ENCODE measurements around the gene SGCG. TPM values are rescaled to one million over a fixed set of nuclear protein-coding genes. Genes with fewer than 3 reads are reported as not detected.
"Not testable (repeated sequence)": the region's sequence is repeated elsewhere in the genome, so short reads cannot be mapped to it uniquely, and the experiment has no call there.

Gene SGCG, protein sequence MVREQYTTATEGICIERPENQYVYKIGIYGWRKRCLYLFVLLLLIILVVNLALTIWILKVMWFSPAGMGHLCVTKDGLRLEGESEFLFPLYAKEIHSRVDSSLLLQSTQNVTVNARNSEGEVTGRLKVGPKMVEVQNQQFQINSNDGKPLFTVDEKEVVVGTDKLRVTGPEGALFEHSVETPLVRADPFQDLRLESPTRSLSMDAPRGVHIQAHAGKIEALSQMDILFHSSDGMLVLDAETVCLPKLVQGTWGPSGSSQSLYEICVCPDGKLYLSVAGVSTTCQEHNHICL
- total RNA-seq = not detected

DNA sequence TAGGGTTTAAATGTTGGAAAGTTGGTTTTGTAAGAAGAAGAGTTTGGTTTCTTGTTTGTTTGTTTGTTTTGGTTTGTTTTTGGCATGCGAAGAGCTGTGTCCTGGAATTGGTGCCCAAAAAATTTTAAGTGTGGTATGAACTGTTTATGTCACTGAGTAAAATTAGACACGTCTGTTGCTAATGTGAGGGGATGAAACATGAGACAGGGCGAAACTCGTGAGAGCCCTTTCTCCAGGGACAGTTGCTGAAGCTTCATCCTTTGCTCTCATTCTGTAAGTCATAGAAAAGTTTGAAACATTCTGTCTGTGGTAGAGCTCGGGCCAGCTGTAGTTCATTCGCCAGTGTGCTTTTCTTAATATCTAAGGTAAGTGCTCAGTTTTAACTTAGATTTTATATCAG lies at the start of gene SGCG:
TSS of gene SGCG (plus strand) at position 269 of the 400 bp plus-strand sequence. CDS start 22,716 bp downstream, outside the sequence.
- H3K27ac Mint-ChIP-seq = no peak within 1 kb of the TSS
- no peaks in the 10 kb centered on the region for H3K36me3 Mint-ChIP-seq
- H3K27me3 Mint-ChIP-seq = peaks cover 6% of the 10 kb centered on the region
- DNase-seq (no peak), ATAC-seq (no peak)
- no peak within 1 kb of the TSS for H3K4me3 Mint-ChIP-seq
- H3K9me3 Mint-ChIP-seq (ENCODE audit: low read depth) = no peaks in the 10 kb centered on the region
- no peaks in the 10 kb centered on the region for H3K4me1 Mint-ChIP-seq
- CTCF ChIA-PET = no interaction called here

DNA sequence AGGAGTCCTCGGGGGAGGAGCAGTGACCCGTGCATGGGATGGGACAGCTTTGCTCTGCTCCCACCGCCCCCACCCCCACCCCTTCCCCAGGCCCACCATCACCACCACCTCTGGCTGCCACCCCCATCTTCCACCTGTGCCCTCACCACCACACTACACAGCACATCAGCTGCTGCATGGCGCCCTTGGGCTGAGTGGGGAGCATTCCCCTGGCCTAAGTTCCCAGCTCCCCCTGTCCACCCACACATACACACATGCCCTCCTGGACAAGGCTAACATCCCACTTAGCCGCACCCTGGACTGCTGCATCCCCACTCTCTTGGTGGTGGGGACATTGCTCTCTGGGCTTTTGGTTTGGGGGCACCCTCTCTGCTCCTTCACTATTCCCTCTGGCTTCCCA lies 46.2 kb upstream of the SGCG start:
- CTCF ChIA-PET = no interaction called here
- no peaks in the 10 kb centered on the region for H3K4me1 Mint-ChIP-seq
- DNase-seq (no peak), ATAC-seq (no peak)
- no peak overlapping the region for H3K4me3 Mint-ChIP-seq
- no peak overlapping the region for H3K27ac Mint-ChIP-seq
- no peaks in the 10 kb centered on the region for H3K27me3 Mint-ChIP-seq
- no peaks in the 10 kb centered on the region for H3K36me3 Mint-ChIP-seq
- H3K9me3 Mint-ChIP-seq (ENCODE audit: low read depth) = no peaks in the 10 kb centered on the region

DNA sequence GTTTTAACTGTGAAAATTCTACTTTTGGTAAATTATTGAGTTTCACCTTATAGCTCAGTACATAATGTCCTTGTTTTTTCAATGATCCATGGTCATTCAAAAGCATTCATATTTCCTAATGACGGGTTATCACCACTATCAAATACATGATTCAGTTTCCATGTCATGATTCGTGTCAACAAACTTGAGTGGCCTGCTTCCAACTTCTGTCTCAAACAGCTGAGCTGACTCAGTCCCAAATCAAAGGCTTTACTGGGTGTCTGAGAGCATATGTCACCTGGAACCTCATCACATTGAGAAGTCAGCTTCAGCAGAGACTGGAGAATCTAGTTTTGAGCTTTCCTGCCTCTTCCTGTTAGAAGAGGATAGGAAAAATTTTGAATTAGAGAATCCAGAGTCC lies 40.3 kb upstream of the SGCG start:
- Mint-ChIP-seq H3K36me3 (no peaks in the 10 kb centered on the region), H3K4me3 (no peak overlapping the region), H3K27ac (no peak overlapping the region), H3K9me3 (ENCODE audit: low read depth) (no peaks in the 10 kb centered on the region), H3K27me3 (no peaks in the 10 kb centered on the region), H3K4me1 (no peaks in the 10 kb centered on the region)
- CTCF ChIA-PET = no interaction called here
- no peak for ATAC-seq
- DNase-seq = no peak

DNA sequence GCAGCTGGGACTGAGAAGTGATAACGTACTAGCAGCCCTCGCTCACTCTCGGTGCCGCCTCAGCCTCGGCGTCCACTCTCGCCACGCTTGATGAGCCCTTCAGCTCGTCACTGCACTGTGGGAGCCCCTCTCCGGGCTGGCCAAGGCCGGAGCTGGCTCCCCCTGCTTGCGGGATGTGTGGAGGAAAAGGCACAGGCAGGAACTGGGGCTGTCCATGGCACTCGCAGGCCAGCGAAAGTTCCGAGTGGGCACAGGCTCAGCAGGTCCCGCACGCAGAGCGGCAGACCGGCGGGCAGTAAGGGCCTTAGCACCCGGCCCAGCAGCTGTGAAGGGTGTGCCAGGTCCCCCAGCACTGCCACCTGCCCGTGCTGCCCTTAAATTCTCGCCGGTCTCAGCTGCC lies 38.8 kb upstream of the SGCG start:
- Mint-ChIP-seq H3K36me3 (no peaks in the 10 kb centered on the region), H3K27me3 (peaks cover under 1% of the 10 kb centered on the region), H3K4me3 (no peak overlapping the region), H3K4me1 (no peaks in the 10 kb centered on the region), H3K9me3 (ENCODE audit: low read depth) (no peaks in the 10 kb centered on the region), H3K27ac (no peak overlapping the region)
- no peak for ATAC-seq
- DNase-seq = no peak
- CTCF ChIA-PET = no interaction called here

DNA sequence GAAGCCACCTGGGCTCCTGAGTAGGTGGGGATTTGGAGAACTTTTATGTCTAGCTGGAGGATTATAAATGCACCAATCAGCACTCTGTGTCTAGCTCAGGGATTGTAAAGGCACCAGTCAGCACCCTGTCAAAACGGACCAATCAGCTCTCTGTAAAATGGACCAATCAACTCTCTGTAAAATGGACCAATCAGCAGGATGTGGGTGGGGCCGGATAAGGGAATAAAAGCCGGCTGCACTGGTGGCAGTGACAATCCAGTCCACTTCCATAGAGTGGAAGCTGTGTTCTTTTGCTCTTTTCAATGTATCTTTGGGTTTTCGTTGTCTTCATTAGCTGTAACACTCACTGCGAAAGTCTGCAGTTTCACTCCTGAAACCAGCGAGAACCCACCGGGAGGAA lies 38.2 kb upstream of the SGCG start:
- H3K9me3 Mint-ChIP-seq (ENCODE audit: low read depth); H3K4me1 Mint-ChIP-seq; H3K27me3 Mint-ChIP-seq; H3K27ac Mint-ChIP-seq; ATAC-seq; CTCF ChIA-PET; H3K36me3 Mint-ChIP-seq; DNase-seq; H3K4me3 Mint-ChIP-seq: not testable (repeated sequence)

DNA sequence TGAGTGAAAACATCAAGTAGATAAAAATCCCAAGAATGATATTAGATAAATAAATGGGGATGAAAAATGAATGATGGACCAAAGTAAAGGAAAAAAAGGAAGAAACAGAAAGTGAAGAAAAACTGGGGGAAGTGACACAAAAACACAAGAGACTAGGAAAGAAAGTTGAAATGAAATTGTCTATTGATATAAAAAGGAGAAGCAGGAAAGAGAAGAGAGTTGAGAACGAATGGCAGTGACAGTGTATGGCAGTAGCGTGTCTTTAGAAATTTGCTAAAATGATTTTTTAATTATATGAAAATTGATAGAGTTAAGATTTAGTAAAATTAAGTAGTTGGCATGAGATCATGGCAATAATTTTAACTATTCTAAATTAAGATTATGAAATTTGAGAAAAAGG lies 36.3 kb upstream of the SGCG start:
- DNase-seq (no peak), ATAC-seq (no peak)
- CTCF ChIA-PET = no interaction called here
- Mint-ChIP-seq H3K4me1 (no peaks in the 10 kb centered on the region), H3K27me3 (peaks cover 2% of the 10 kb centered on the region), H3K9me3 (ENCODE audit: low read depth) (no peaks in the 10 kb centered on the region), H3K36me3 (no peaks in the 10 kb centered on the region), H3K4me3 (no peak overlapping the region), H3K27ac (no peak overlapping the region)

DNA sequence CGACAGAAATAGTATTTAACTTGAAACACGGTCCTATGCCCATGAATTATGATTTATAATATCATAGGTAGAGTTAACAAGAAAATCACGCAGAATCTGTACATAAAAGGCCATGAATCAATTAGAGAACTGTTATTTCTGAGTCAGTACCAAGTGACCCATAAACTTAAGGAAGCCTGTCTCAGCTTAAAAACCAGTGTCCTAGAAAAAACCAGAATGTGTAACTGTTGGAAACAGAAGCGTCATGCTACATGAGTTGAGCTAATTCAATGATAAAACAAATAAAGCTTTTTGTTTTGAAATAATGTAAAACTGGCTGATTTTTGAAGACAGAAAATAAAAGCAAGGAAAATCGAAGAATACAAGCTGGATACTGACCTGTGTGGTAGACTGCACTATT lies 34.8 kb upstream of the SGCG start:
- H3K4me1 Mint-ChIP-seq = no peaks in the 10 kb centered on the region
- H3K27me3 Mint-ChIP-seq = peaks cover 2% of the 10 kb centered on the region
- no peak overlapping the region for H3K27ac Mint-ChIP-seq
- ATAC-seq = no peak
- no peak overlapping the region for H3K4me3 Mint-ChIP-seq
- CTCF ChIA-PET = no interaction called here
- H3K36me3 Mint-ChIP-seq = no peaks in the 10 kb centered on the region
- no peak for DNase-seq
- H3K9me3 Mint-ChIP-seq (ENCODE audit: low read depth) = no peaks in the 10 kb centered on the region

DNA sequence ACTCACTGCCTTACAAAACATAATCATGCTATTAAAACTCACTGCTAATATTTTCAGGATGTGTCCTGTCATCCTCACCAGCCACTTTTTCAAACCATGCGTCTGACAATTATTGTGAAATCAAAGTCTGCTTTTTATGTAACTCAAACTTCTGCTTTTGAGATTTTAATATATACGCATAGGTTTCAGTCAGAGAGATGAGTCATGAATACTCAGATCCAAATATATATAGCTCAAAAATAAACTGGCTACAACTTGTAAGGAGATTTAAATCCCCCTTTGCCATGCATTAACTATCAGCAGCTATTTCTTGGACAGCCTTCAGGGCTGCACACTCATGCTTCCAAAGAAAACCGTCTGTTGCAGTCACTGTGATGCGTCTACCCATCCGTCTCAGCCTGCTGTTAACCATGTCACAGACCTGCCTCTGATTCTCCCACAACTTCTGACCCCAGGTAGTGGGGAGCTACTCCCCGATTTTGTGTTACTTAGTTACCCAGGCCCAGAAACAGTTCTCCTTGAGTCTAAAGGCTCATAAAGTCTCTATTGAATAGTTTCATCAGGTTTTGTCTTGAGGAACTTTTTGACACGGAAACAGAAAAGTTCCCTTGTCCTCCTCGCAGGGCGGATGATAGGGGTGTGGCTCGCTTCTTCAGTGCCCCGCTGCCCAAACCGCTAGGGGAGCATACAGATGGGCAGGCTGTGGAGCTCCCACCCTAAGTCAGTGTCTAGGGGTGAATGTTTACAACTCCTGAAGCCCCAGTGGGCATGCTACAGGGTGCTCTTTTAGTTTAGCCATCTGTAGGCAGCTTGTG lies 33.8 kb upstream of the SGCG start:
- ATAC-seq (no peak), DNase-seq (no peak)
- Mint-ChIP-seq H3K4me3 (no peak overlapping the region), H3K27ac (no peak overlapping the region), H3K4me1 (no peaks in the 10 kb centered on the region), H3K27me3 (peaks cover 2% of the 10 kb centered on the region), H3K9me3 (ENCODE audit: low read depth) (no peaks in the 10 kb centered on the region), H3K36me3 (no peaks in the 10 kb centered on the region)
- CTCF ChIA-PET = no interaction called here

DNA sequence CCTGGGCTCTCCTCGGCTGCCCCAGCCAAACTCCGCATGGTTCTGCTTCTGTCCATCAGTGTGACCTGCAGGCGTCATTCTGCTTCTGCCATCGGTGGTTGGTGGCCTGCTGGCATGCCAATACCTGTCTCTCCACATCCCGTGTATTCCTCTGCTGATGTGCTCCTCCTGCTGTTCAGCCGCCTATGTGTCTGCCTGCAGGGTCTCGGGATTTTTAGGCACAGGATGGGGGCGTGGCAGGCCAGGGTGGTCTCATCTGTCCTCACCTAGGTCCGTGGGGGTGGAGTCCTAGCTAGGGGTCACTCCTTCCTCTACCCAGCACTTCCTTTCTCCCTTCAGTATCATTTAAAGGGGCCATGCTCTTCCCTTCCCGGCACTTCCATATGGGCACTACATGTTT lies 33.0 kb upstream of the SGCG start:
- ATAC-seq (no peak), DNase-seq (no peak)
- no peak overlapping the region for H3K27ac Mint-ChIP-seq
- CTCF ChIA-PET = no interaction called here
- no peaks in the 10 kb centered on the region for H3K9me3 Mint-ChIP-seq (ENCODE audit: low read depth)
- H3K27me3 Mint-ChIP-seq = peaks cover 2% of the 10 kb centered on the region
- no peaks in the 10 kb centered on the region for H3K4me1 Mint-ChIP-seq
- H3K36me3 Mint-ChIP-seq = no peaks in the 10 kb centered on the region
- no peak overlapping the region for H3K4me3 Mint-ChIP-seq

DNA sequence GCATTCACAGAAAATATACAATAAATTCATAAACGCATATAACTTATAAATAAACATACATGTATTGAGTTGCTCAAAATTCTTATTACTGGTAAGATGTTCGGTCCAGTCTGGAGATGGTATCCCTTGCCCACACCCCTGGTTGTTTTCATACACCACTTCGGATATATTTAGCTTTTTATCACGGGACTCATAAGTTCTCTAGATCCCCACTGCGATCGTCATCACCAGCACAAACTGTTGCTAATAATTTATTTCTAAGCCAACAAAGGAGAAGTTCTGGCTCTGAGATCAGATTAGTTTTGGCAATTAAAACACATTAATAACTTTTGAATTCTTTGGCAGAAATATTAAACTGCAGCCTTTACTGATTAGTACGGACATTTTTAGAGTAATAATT lies 23.0 kb upstream of the SGCG start:
- peaks cover 31% of the 10 kb centered on the region for H3K27me3 Mint-ChIP-seq
- H3K36me3 Mint-ChIP-seq = no peaks in the 10 kb centered on the region
- no peaks in the 10 kb centered on the region for H3K9me3 Mint-ChIP-seq (ENCODE audit: low read depth)
- no peak overlapping the region for H3K4me3 Mint-ChIP-seq
- ATAC-seq = no peak
- H3K27ac Mint-ChIP-seq = no peak overlapping the region
- DNase-seq = no peak
- CTCF ChIA-PET = no interaction called here
- peaks cover 2% of the 10 kb centered on the region for H3K4me1 Mint-ChIP-seq

DNA sequence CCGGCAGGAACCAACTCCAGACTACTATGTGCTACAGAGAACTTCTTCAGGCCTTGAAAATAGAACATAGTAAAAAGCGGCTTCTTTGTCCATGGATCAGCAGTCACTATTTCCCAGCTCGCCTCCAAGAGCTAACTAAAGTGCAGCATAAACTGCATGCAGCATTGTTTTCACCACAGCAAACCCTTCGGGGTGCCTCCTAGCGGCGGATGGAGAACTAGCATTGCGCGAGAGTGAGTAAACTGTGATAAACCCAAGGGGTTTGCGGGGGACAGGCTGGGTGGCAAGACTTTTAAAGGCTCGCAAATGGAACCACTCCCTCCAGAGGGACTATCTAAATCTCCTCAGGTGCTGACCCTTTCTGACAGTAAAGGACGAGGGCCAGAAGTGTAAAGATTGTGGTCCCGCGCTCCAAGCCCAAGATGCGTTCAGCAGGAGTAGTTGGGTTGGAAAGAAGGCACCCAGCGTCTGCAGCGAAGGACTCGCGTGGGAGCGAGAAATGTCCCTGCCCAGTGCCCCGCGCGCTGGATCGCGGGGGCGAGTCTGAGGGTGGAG lies 21.5 kb upstream of the SGCG start:
- H3K36me3 Mint-ChIP-seq = no peaks in the 10 kb centered on the region
- H3K9me3 Mint-ChIP-seq (ENCODE audit: low read depth) = no peaks in the 10 kb centered on the region
- CTCF ChIA-PET = no interaction called here
- ATAC-seq (no peak), DNase-seq (no peak)
- H3K27me3 Mint-ChIP-seq = peaks cover 31% of the 10 kb centered on the region
- peaks cover 2% of the 10 kb centered on the region for H3K4me1 Mint-ChIP-seq
- H3K27ac Mint-ChIP-seq = no peak overlapping the region
- no peak overlapping the region for H3K4me3 Mint-ChIP-seq

DNA sequence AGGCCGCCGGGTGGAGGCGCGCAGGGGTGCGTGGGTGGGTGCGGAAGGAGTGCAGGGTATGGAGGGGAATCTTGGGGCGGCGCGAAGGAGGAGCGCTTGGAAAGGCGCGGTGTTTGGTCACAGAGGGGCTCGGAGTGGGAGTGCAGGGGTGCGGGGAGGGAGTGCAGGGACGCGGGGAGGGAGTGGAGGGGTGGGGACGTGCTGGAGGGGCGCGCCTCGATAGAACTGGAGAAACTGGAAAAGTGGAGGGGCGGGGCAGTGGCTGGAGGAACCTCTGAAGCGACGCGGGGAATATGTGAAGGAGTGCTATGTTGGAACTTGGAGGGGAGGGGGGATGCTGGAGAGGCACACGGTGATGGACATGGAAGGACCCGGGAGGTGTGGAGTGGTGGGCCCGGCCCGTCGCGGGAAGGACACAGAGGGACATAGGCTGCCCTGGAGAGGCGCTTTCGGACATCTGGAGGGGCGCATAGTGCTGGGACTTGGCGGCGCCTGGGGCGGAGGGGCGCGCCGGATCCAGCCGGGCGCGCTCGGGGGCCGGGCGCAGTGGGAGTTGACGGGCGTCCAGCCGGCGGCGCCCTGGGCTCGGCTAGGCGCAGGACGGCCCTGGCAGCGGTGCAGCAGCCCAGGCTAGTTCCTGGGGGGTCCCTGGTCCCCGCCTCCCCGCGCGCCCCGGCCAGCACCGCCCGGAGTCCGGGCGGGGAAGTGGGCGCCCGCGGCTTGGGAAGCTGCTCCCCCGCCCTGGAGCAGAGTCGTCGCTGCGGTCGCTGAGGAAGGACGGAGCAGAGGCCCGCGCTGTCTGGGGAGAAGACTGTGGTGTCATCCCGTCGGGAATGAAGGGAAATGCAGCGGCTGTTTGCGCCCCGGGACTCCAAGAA lies 20.8 kb upstream of the SGCG start:
- no peak for ATAC-seq
- H3K4me1 Mint-ChIP-seq = peaks cover 2% of the 10 kb centered on the region

DNA sequence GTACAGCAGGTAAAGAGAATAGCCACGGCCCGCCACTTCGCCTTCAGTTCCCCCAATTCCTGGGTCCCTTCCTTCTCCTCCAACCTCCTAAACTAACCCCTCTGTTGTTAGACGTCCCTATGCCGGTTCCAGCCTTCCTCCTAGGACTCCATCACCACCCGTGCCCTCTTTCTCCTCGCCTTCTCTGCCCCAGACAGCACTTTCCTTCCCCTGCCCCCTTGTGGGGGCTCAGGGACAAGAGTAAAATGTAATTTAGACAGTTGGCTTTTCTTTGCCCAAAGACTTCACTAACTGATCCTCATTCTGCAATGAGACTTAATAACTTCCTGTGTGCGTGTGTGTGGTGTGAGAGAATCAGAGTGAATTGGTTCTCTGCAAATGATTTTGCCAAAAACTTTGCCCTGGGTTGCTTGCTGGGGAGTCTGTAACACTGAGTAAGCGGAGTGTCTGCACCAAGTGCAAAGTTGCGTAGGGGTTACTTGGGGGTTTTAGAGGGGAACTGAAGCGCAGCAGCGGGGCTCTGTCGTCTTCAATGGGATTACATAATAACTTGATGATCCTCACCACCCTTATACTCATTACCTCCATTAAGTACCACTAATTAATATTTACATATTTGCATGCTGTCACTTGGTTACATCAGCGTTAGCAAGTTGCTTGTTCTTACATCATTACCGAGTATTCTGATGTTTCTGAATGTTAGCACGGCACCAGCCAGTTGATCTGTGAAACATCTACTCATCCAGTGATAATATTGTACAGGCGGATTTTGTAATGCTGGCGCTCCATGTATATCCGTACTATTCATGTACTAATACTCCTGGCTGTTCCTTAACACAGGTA lies 19.9 kb upstream of the SGCG start:
- no peak overlapping the region for H3K27ac Mint-ChIP-seq
- H3K9me3 Mint-ChIP-seq (ENCODE audit: low read depth) = no peaks in the 10 kb centered on the region
- no peak for DNase-seq
- peaks cover 31% of the 10 kb centered on the region for H3K27me3 Mint-ChIP-seq
- no peak overlapping the region for H3K4me3 Mint-ChIP-seq
- CTCF ChIA-PET = no interaction called here
- no peaks in the 10 kb centered on the region for H3K36me3 Mint-ChIP-seq
- ATAC-seq = no peak
- peaks cover 2% of the 10 kb centered on the region for H3K4me1 Mint-ChIP-seq

More for the DNA sequence above, 20.8 kb upstream of the SGCG start:
- no peak overlapping the region for H3K4me3 Mint-ChIP-seq
- peaks cover 31% of the 10 kb centered on the region for H3K27me3 Mint-ChIP-seq
- no peak for DNase-seq
- no peak overlapping the region for H3K27ac Mint-ChIP-seq
- no peaks in the 10 kb centered on the region for H3K9me3 Mint-ChIP-seq (ENCODE audit: low read depth)
- H3K36me3 Mint-ChIP-seq = no peaks in the 10 kb centered on the region
- CTCF ChIA-PET = no interaction called here
